Kidney glomerular epithelial cell (primary cell): ENCODE data around the gene UNC5A.

Experiments
- DNase-seq: peaks from one replicate; lab custom pipeline; 2025; lab: John Stamatoyannopoulos, UW

Gene UNC5A

GRCh38 chr5:176880366-176881020, 70.1 kb downstream of the UNC5A start:
- no peak for DNase-seq

- no peak for DNase-seq
Observed at GRCh38 chr5:176881021-176881749, 70.8 kb downstream of the UNC5A start.

GRCh38 chr5:176881816-176882566, 71.6 kb downstream of the UNC5A start:
- no peak for DNase-seq

GRCh38 chr5:176882567-176882903, 72.2 kb downstream of the UNC5A start:
- DNase-seq, result no peak

- no peak for DNase-seq
Observed at GRCh38 chr5:176883700-176884570, 73.6 kb downstream of the UNC5A start.

GRCh38 chr5:176884571-176884890, 74.2 kb downstream of the UNC5A start:
- peak; percentile 16 for DNase-seq

- no peak for DNase-seq
Observed at GRCh38 chr5:176886336-176887251, 76.2 kb downstream of the UNC5A start.

- DNase-seq, result no peak
Observed at GRCh38 chr5:176887252-176887849, 77.0 kb downstream of the UNC5A start.

GRCh38 chr5:176888016-176888864, 77.9 kb downstream of the UNC5A start:
- DNase-seq, result no peak

GRCh38 chr5:176888865-176889165, 78.5 kb downstream of the UNC5A start:
- no peak for DNase-seq

- no peak for DNase-seq
Observed at GRCh38 chr5:176889321-176890280, 79.2 kb downstream of the UNC5A start.

GRCh38 chr5:176890455-176891330, 80.3 kb downstream of the UNC5A start:
- DNase-seq, result no peak

- no peak for DNase-seq
Observed at GRCh38 chr5:176891331-176891958, 81.1 kb downstream of the UNC5A start.

GRCh38 chr5:176892663-176893062, 82.3 kb downstream of the UNC5A start:
- DNase-seq, result no peak

- DNase-seq, result no peak
Observed at GRCh38 chr5:176894298-176894697, 83.9 kb downstream of the UNC5A start.

- DNase-seq, result no peak
Observed at GRCh38 chr5:176895831-176896230, 85.5 kb downstream of the UNC5A start.

GRCh38 chr5:176897263-176897662, 86.9 kb downstream of the UNC5A start:
- DNase-seq, result no peak
